HUES6 (cell line): Measurements from ENCODE around the gene EIF2B5.
"Not testable (repeated sequence)": the region's sequence is repeated elsewhere in the genome, so short reads cannot be mapped to it uniquely, and the experiment has no call there.

ENCODE experiments used
- H3K27ac ChIP-seq: 2 replicates; pipeline ENCODE4 v1.7.0; 2013; ENCODE audit warnings: low read depth, mild to moderate bottlenecking, low read length, inconsistent platforms
- H3K27me3 ChIP-seq: 2 replicates; pipeline ENCODE4 v1.6.1; 2013; ENCODE audit warnings: low read length; ENCODE audit not compliant: control insufficient read depth, insufficient read depth
- H3K36me3 ChIP-seq: 2 replicates; pipeline ENCODE4 v1.6.1; 2013; ENCODE audit warnings: low read length; ENCODE audit not compliant: control insufficient read depth, insufficient read depth
- H3K4me1 ChIP-seq: 2 replicates; pipeline ENCODE4 v1.6.1; 2013; ENCODE audit warnings: low read length; ENCODE audit not compliant: control insufficient read depth, insufficient read depth
- H3K4me3 ChIP-seq: 2 replicates; pipeline ENCODE4 v1.5.1; 2013; ENCODE audit warnings: low read depth, low read length
- H3K9ac ChIP-seq: one replicate; pipeline ENCODE4 v1.6.1; 2013; ENCODE audit warnings: mild to moderate bottlenecking, low read length
- H3K9me3 ChIP-seq: 2 replicates; pipeline ENCODE4 v1.6.1; 2013; ENCODE audit warnings: low read depth, low read length; ENCODE audit not compliant: control insufficient read depth, insufficient read depth

The EIF2B5 gene

DNA sequence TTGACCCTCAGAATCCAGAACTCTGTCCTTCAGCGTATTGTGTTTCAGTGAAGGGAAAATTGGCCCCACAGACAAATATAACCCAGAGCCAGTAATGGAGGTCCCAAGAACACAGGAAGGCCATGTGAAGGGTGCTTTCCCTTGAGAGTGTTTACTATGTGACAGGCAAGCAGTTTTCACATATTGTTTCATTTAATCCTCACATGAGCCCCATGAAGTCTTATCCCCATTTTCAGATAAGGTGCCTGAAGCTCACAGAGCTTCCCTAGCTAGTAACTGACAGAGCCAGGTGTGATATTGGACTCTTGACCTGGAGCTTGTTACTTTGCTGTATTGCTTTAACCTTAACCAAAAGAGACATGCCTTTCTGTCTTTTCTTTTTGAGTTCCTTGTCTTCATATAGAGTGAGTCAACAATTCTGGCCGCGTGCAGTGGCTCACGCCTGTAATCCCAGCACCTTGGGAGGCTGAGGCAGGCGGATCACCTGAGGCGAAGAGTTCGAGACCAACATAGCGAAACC, 10.7 kb downstream of the EIF2B5 start:
- no peaks in the 10 kb centered on the region for H3K4me1 ChIP-seq
- H3K27me3 ChIP-seq, result no peaks in the 10 kb centered on the region
- no peaks in the 10 kb centered on the region for H3K9me3 ChIP-seq
- no peak overlapping the region for H3K27ac ChIP-seq
- no peak overlapping the region for H3K4me3 ChIP-seq
- no peak overlapping the region for H3K9ac ChIP-seq
- H3K36me3 ChIP-seq, result peaks cover 51% of the 10 kb centered on the region

DNA sequence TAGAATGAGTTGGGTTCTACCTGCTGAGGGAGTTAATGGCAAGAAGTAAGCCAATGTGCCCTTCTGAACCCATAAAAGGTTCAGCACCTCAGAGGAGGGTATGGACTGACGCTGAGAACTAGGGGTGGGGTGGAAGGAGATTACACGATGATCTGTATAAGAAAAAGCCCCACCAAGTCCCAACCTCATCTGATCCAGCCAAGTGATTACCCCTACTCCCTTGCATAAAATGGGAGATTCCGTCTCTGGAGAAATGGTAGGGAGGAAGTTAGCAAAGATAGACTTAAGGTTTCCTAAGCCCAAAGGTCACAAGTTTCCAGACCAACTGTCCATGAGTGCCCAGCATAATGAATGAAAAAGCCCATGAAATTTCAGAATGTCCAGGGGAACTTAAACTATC, 12.9 kb downstream of the EIF2B5 start:
- Histone ChIP-seq H3K9me3 (no peaks in the 10 kb centered on the region), H3K4me3 (no peak overlapping the region), H3K9ac (no peak overlapping the region), H3K4me1 (no peaks in the 10 kb centered on the region), H3K36me3 (peaks cover 29% of the 10 kb centered on the region), H3K27me3 (no peaks in the 10 kb centered on the region), H3K27ac (no peak overlapping the region)

DNA sequence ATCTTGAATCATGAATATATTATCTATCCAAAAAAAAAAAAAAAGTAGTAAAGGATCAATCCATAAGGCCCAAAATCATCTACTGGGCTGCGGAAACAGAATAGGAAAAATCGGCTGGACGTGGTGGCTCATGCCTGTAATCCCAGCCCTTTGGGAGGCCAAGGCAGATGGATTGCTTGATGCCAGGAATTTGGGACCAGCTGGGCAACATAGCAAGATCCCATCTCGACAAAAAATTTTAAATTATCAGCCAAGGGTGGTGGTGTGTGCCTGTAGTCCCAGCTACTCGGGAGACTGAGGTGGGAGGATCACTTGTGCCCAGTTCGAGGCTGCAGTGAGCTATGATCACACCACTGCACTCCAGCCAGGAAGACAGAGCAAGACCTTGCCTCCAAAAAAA, 14.0 kb downstream of the EIF2B5 start:
- Histone ChIP-seq H3K4me3 (no peak overlapping the region), H3K36me3 (peaks cover 18% of the 10 kb centered on the region), H3K27ac (no peak overlapping the region)

DNA sequence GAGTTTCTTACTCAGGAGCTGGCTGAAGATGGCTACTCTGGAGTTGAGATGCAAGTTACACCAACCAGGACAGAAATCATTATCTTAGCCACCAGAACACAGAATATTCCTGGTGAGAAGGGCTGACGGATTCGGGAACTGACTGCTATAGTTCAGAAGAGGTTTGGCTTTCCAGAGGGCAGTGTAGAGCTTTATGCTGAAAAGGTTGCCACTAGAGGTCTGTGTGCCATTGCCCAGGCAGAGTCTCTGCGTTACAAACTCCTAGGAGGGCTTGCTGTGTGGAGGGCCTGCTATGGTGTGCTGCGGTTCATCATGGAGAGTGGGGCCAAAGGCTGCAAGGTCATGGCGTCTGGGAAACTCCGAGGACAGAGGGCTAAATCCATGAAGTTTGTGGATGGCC, 14.6 kb downstream of the EIF2B5 start:
- not testable (repeated sequence) for H3K9me3 ChIP-seq, H3K4me1 ChIP-seq, H3K9ac ChIP-seq, H3K4me3 ChIP-seq, H3K27me3 ChIP-seq, H3K27ac ChIP-seq
- peaks cover 12% of the 10 kb centered on the region for H3K36me3 ChIP-seq

More for the DNA sequence above, 14.0 kb downstream of the EIF2B5 start:
- Histone ChIP-seq H3K9me3 (no peaks in the 10 kb centered on the region), H3K9ac (no peak overlapping the region), H3K27me3 (no peaks in the 10 kb centered on the region), H3K4me1 (no peaks in the 10 kb centered on the region)

DNA sequence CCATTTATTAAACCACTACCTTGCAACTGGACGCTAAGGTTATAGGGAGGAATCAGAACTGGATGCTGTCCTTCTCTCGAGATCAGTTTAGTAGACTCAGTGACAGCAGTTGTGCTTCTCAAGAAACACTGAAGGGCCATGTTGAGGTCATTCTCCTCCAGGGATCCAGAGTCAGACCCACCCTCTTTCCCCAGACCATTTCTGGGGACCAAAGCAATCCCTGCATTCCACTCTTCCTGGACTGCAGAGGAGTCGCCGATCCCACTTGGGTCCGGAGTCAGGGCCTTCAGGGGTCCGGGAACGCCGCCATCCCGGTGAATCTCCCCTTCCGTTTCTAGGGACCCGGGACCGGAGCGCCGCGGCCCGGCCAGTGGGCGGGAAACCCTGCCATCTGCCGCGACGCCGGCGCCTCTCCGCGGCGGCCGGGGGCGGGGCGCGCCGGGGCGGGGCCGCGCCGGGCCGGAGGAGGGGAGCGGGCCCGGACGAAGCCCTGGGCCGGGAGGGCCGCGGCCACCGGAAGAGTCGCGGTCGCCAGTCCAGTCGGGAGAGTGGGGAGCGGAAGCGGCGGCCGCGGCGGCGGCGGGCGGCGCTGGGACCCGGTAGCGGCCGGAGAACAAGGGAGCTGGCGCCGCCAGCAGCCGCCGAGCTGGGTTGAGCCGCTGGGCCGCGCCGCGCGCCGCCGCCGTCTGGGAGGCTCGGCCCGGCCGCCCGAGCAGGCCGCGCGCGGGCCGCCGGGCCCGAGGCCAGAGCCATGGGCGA, 19.9 kb downstream of the EIF2B5 start, which contains the start of gene DVL3:
Gene DVL3 (plus strand): TSS at position 493 of the 759 bp plus-strand sequence. CDS start 259 bp downstream, at position 752.
- Histone ChIP-seq H3K9ac (peak within 1 kb of the TSS; percentile 95), H3K27ac (peak within 1 kb of the TSS; percentile 89), H3K27me3 (no peaks in the 10 kb centered on the region), H3K4me1 (peaks cover 11% of the 10 kb centered on the region; the same call in 1 of the 2 replicates), H3K9me3 (no peaks in the 10 kb centered on the region), H3K4me3 (peak within 1 kb of the TSS; percentile 100), H3K36me3 (0 out of 2 replicates have a peak, but pooled peaks cover 3% of the 10 kb centered on the region)

DNA sequence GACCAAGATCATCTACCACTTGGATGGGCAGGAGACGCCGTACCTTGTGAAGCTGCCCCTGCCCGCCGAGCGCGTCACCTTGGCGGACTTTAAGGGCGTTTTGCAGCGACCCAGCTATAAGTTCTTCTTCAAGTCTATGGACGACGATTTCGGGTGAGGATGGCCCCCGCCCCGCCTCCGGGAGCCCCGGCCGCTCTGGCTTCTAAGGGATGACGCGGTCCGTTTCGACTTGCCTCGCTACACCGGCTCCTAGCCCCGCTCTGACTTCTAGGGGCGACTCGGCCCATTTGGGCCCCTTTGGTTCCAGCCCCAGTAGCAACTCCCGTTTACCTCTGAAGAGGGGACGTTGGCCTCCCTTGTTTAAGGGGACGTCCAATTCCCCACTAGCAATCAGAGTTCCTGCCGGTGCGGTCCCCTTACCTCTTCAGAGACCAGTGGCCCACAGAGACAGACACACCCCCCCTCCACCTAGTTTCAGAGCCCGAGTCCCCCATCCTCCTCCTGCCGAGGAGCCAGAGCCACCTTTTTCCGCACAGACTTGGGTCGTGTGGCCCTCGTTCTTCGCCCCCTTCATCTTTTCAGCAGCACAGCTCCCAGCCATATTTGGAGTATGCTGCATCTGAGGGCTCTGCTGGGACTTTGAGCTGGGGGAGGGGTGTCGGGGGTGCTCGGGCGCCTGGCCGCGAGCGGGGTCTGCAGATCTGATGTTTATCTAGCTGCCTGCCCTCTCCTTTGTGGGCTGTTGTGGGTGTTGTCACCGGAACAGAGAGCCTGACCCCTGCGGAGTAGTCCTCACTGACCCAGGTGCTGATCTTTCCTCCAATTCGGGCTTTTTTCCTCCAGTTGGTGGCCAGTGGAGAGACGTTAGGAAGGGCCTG, 20.7 kb downstream of the EIF2B5 start:
- Histone ChIP-seq H3K27ac (peak overlapping the region; percentile 89), H3K27me3 (no peaks in the 10 kb centered on the region), H3K9ac (peak overlapping the region; percentile 95), H3K4me3 (peak overlapping the region; percentile 100), H3K9me3 (no peaks in the 10 kb centered on the region), H3K4me1 (peaks cover 11% of the 10 kb centered on the region; the same call in 1 of the 2 replicates), H3K36me3 (0 out of 2 replicates have a peak, but pooled peaks cover 3% of the 10 kb centered on the region)

DNA sequence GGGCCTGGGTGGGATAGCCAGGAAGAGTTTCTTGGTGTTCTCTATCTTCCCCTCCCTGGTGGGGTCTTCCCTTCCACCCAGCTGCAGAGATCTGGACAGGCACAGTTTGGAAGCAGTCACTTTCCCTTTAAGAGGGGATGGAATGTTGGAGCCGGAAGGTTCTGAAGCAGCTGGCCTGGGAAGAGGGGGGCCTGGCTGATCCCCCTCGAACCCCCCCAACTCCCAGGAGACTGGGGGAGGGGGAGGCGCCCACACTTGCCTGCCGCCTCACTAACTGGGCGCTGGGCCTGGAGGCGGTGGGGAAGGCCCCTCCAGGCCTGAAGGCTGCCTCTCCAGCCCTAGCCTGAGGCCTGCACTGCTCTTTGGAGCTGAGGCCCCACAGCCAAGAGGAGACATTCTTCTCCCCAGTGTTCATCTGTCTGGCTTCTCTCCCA, 21.4 kb downstream of the EIF2B5 start:
- Histone ChIP-seq H3K27ac (peak overlapping the region; percentile 29; the same call in 1 of the 2 replicates), H3K36me3 (0 out of 2 replicates have a peak, but pooled peaks cover 3% of the 10 kb centered on the region), H3K4me1 (peaks cover 11% of the 10 kb centered on the region; the same call in 1 of the 2 replicates), H3K4me3 (peak overlapping the region; percentile 100), H3K9ac (peak overlapping the region; percentile 95), H3K27me3 (no peaks in the 10 kb centered on the region), H3K9me3 (no peaks in the 10 kb centered on the region)

DNA sequence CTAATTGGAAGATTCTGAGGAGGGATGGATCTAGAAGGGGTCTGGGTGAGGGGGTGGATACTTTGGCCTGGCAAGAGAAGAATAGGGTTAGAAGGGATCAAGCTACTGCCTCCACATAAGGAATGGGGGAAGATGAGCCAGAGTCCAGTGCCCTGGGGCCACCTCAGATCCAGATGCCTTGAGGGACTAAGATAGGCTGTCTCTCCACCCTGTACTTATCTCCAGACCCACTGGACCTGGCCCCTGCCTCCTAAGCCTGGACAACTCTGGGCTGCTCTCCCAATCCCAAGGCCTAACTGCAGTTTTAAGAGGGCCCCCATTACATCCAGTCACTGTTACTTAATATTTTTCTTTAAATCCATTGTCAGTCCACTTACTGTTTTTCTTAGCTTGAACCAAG, 22.0 kb downstream of the EIF2B5 start:
- H3K27ac ChIP-seq, result 0 out of 2 replicates have a peak overlapping the region, but pooled peaks have one; percentile 29
- H3K9ac ChIP-seq, result peak overlapping the region; percentile 95
- no peaks in the 10 kb centered on the region for H3K27me3 ChIP-seq
- no peaks in the 10 kb centered on the region for H3K9me3 ChIP-seq
- peak overlapping the region; percentile 100 for H3K4me3 ChIP-seq
- H3K4me1 ChIP-seq, result peaks cover 11% of the 10 kb centered on the region; the same call in 1 of the 2 replicates
- peaks cover 5% of the 10 kb centered on the region; the same call in 1 of the 2 replicates for H3K36me3 ChIP-seq

DNA sequence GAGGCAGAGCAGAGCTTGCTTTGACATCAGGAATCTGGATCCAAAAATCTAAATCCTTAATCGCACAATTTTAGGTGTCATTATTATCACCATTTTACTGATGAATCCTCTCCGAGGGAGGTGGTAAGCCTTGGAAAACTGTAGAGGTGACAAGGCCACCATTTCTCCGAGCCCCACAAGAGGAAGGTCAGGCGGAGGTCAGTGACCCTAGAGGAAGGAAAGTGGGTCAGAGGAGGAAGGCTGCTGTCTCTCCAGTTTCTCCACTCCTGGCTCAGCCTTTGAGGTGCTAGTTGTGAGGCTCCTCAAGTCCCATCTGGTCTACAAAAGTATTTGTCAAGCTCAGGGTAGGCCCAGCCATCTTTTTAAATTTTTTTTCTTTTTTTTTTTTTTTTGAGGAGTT, 23.2 kb downstream of the EIF2B5 start:
- no peak overlapping the region for H3K4me3 ChIP-seq
- peaks cover 10% of the 10 kb centered on the region for H3K36me3 ChIP-seq
- H3K9ac ChIP-seq, result no peak overlapping the region

DNA sequence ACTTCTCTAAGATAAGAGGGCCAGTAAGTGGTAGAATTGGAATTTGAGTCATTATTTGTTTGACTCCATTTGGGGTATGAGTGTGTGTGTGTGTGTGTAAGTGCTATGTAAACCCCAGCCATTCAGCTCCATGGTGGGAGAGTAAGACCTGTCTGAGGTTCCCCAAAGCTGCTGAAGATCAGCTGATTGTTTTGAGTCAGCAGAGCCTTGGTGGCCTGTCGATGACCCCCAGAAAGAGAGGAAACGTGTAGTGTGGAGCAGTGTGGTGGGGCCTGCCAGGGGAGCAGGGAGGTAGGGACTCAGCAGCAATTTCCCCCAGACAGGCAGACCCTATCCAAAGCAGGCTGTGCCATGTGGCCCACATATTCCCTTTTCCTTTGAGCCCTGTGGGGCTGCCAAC, 25.3 kb downstream of the EIF2B5 start:
- H3K4me3 ChIP-seq, result no peak overlapping the region
- H3K9me3 ChIP-seq, result no peaks in the 10 kb centered on the region
- H3K27ac ChIP-seq, result no peak overlapping the region
- no peak overlapping the region for H3K9ac ChIP-seq
- peaks cover 11% of the 10 kb centered on the region; the same call in 1 of the 2 replicates for H3K4me1 ChIP-seq
- no peaks in the 10 kb centered on the region for H3K27me3 ChIP-seq
- peaks cover 31% of the 10 kb centered on the region for H3K36me3 ChIP-seq

More for the DNA sequence above, 23.2 kb downstream of the EIF2B5 start:
- Histone ChIP-seq H3K27ac (no peak overlapping the region), H3K9me3 (no peaks in the 10 kb centered on the region), H3K4me1 (peaks cover 11% of the 10 kb centered on the region; the same call in 1 of the 2 replicates), H3K27me3 (no peaks in the 10 kb centered on the region)
